ENCODE results near the gene RNF38. TPM values are rescaled to one million over a fixed set of nuclear protein-coding genes. Genes with fewer than 3 reads are reported as not detected.
A peak's percentile ranks its signal among the peaks of the same experiment; 100 is the strongest.
"Not testable (repeated sequence)": the region's sequence is repeated elsewhere in the genome, so short reads cannot be mapped to it uniquely, and the experiment has no call there.

Gene RNF38
- polyA plus RNA-seq, 1 donor: 27.0 TPM

GRCh38 chr9:36402536-36402935 lies 2.5 kb upstream of the RNF38 start:
- DNase-seq: no peak

- DNase-seq: no peak
These were observed 1.9 kb upstream of the RNF38 start for GRCh38 chr9:36401897-36402480.

DNA sequence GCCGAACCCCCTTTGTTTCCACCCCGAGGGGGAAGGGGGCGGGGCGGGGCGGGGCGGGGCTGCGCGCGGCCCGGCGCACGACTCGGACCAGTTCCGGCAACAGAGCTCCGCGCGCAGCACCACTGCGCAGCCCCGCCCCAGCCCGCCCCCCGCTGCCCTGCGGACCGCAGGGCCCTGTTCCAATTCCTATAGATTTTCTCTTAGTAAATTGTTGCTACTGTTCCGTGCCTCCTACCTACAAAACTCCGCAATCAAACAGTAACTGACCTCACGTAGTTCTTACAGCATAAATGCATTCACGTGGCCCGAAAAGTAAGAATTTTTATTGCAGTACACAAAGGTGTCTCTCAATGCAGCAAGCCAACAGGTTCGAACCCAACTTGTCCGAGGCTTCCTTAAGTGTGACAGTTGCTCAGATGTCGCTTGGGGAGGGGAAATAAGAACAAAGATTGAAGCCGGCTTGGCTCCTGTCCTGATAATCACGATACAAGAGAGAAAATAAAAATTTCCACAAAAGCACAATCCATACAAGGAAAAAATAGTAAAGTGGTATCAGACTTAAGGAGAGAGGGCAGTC lies 1.2 kb upstream of the RNF38 start:
- DNase-seq: peak; percentile 85

- peak; percentile 90 for DNase-seq
These were observed 479 bp upstream of the RNF38 start for GRCh38 chr9:36400332-36401163.

GRCh38 chr9:36398745-36399144 lies 1.3 kb downstream of the RNF38 start:
- DNase-seq: no peak

GRCh38 chr9:36396985-36397384 lies 3.1 kb downstream of the RNF38 start:
- DNase-seq: no peak

GRCh38 chr9:36392489-36392888 lies 7.6 kb downstream of the RNF38 start:
- DNase-seq: no peak

- DNase-seq: no peak
These were observed 10.5 kb downstream of the RNF38 start for GRCh38 chr9:36389590-36389989.

DNA sequence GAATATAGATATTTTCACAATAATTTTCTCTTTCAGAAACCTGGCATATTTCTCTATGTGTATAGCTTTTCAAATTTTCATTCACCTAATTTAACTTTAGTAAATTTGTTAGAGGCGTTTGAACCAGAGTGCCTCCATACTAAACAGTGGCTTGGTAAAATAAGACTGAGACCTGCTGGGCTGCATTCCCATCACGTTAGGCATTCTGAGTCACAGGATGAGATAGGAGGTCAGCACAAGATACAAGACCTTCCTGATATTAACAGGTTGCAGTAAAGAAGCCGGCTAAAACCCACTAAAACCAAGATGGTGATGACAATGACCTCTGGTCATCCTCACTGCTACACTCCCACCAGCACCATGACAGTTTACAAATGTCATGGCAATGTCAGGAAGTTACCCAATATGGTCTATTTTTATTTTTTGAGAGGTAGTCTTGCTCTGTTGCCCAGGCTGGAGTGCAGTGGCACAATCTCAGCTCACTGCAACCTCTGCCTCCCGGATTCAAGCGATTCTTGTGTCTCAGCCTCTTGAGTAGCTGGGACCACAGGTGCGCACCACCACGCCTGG lies 13.6 kb downstream of the RNF38 start:
- DNase-seq: not testable (repeated sequence)

GRCh38 chr9:36382484-36382883 lies 17.6 kb downstream of the RNF38 start:
- DNase-seq: no peak

DNA sequence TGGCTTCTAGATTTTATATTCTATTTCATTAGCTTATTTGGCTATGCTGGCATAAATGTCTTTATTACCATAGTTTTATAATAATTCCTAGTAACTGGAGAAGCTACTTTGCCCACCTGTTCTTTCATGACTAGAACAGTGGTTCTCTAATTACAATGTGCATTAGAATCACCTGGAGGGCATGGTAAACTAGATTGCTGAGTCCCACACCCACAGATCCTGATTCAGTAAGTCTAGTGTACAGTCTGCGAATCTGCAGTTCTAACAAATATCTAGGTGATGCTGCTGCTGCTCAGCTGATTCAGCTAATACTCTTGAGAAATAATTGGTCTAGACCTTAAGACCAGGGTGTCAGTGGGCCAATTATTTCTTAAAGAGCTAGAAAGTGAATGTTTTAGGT lies 35.5 kb downstream of the RNF38 start:
- DNase-seq: no peak

DNA sequence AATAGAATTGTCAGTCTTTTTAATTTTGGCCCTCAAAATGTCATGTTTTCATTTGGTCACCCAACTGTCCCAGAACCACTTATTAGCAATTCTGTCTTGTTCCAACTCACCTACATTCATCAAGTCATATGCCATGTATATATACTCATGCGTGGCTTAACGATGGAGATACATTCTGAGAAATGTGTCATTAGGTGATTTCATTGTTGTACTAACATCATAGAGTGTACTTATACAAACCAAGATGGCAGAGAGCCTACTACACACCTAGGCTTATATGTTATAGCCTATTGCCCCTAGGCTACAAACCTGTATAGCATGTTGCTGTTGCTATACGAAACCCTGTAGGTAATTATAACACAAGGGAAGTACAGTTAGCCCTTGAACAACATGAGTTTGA lies 36.6 kb downstream of the RNF38 start:
- no peak for DNase-seq

DNA sequence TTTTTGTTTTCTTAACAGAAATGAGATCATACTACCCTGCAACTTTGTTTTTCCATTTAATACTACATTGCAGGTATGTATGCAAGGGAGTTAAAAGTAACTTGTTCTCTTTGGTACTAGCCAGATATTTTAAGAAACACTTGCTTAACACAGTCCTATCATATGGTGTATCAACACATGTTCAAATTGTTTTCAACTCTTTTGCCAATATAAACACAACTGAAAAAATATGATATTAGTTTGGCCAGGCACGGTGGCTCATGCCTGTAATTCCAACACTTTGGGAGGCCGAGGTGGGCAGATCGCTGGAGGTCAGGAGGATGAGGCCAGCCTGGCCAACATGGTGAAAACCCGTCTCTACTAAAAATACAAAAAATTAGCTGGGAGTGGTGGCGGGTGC lies 41.6 kb downstream of the RNF38 start:
- DNase-seq: no peak

- no peak for DNase-seq
These were observed 42.4 kb downstream of the RNF38 start for GRCh38 chr9:36357639-36358038.

DNA sequence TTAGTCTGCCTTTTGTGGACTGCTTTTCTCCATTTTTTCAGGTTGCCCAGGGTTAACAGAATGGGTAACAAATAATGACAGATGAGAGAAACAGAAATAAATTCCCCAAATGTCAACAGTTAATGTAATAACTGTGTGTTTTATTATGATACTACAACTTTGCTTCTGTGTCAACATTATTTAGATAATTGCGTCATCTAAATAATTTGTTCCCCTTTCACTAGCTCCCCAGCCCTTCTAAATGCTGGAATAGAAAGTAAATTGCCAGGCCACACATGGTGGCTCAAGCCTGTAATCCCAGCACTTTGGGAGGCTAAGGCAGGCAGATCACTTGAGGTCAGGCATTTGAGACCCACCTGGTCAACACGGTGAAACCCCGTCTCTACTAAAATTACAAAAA lies 53.5 kb downstream of the RNF38 start:
- DNase-seq: no peak

GRCh38 chr9:36345103-36345846 lies 54.8 kb downstream of the RNF38 start:
- no peak for DNase-seq

DNA sequence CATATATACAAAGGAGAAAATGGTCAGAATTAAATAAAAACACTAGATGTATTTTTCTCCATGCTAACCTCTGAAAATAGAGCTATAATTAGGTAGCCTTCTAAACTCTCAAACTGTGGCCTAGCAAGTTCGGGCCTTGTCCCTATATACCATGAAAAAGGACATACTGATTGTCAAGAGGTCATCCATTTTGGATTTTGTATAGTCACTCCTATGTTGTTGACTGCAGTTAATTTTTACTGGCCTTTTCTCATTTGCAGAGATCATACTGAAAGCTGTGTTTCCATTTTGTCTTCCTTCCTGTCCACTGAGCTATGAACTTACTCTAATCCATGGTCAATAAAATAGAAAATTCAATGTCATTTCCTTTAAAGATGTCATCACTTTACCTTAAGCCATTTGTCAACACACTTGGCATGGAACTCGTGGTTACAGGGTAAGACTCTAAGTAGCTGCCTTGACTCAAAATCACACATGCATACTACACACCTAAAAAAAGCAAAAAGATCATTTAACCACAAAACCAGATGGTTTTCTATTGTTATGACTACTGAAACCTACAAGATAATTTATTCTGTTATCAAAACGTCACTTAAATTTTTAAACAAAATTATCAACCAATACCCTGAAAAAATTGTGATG lies 58.0 kb downstream of the RNF38 start:
- no peak for DNase-seq

GRCh38 chr9:36337865-36338264 lies 62.2 kb downstream of the RNF38 start:
- no peak for DNase-seq

GRCh38 chr9:36337002-36337401 lies 63.1 kb downstream of the RNF38 start:
- no peak for DNase-seq

DNA sequence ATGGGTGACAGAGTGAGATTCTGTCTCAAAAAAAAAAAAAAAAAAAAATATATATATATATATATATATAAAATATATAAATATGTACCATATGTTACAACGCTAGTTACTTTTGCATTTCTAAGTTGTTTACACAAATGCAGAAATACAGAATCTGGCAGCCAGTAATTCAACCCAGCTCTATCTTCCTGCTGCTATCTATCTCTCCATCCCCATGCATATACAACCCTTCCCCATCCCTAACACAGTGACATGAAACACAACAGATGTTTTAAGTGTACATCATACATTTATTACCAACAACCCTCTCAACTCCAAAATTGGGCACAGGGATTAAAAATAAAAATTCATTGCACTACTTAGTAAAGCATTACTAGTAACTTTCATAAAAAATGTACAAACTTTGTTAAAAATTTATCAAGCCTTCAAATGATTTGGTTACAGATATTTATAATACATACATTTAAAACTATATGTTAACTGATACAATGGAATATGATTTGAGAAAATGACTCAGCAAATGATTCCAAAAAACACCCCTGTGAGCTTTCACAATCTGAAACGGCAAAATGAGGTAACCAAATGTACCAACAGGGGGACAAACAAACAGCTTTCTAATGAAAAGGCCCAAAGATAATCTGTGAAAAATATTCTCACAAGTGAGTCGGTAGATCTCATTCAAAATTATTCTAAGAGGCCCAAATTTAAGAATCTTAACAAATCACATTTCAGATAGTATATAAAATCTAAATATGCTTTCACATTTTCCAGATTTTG lies 63.8 kb downstream of the RNF38 start:
- DNase-seq: no peak

GRCh38 chr9:36332006-36332405 lies 68.1 kb downstream of the RNF38 start:
- DNase-seq: no peak

Data from hindlimb muscle (tissue), 1 donor.